Measurements from ENCODE around the gene LYSET. TPM values are rescaled to one million over a fixed set of nuclear protein-coding genes. Genes with fewer than 3 reads are reported as not detected.
"Not testable (repeated sequence)": the region's sequence is repeated elsewhere in the genome, so short reads cannot be mapped to it uniquely, and the experiment has no call there.

The LYSET gene
- total RNA-seq, 1 donor from 2014 or later: 9.4 TPM

DNA sequence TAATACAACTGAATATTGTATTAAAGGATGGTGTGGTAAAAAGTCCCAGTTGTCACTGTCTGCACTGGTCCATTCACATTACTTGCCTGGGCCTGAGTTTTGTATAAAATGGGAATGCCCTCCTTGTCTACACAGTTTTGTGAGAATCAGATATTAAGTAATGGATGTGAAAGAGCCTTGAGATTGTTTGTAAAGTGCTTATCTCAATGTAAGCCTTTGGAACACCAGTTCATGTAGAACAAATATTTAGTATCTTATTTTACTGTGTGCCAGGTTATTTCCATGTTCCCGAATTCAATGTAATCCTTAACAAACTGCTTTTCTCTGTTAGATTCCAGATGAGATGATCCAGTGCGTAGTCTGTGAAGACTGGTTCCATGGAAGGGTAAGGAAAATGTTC lies 29.5 kb downstream of the LYSET start:
- intact Hi-C loops (cut with micrococcal nuclease): no loop called here

DNA sequence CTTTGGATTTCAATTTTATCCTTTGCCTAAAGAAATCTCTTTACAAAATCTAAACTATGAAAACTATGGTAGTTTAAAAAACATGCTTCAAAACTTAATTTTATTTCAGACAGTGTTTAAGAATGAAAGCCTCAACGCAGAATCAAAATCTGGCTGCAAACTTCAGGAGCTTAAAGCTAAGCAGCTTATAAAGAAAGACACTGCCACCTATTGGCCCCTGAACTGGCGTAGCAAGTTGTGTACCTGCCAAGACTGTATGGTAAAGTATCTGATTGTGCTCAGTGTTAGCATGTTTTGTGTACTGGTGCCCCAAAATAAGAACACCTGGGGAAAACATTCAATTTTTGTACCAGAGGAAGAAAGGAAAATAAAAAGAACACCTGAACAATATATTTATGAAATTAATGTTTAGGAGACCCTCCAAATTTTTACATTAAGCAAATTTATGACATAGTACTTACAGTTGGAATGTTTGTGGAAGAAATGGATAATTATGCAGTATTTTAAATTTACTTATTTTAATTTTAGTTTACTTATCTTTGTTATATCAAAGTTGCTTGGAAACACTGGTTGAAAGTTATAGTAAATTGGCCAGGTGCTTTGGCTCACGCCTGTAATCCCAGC lies 34.1 kb downstream of the LYSET start:
- intact Hi-C loops (cut with micrococcal nuclease): loop anchor here (1.0 to 5.0 kb wide), 2 partner anchors 106 to 267 kb away; no protein-coding TSS in a partner anchor

DNA sequence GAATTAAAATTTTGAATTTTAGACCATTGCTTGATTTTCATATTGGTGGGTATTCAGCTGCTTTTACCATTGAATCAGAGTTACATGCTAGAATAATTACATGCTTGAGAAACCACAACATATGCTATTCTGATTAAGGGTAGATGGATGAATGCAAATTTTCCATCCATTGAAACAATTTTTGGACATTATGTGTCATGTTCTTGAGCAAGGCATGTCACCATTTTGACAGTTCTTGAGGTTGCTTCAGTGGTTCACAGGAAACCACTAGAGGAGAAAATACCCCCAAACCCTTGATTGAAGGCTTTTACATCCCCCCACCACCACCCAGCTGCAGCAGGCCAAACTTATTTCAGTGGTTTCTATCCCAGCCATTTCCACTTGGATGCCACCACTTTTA lies 35.4 kb downstream of the LYSET start:
- intact Hi-C loops (cut with micrococcal nuclease): no loop called here

DNA sequence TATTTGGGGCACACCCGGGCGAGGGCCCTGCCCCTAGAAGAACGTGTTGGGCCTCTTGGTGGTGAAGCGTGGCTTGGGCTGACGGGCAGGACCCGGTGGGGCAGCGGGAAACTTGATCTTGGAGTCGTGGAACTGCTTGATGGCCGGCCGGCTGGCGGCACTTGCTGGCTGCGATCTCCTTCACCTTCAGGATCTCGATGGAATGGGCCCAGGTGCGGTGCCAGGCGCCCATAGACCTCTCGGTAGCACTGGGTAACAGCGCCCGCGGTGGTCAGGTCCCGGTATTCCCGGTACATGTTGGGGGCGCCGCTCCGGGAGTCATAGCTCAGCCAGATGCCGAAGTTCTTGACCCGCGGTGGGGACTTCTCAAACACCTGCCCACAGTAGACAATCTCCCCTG lies 38.4 kb downstream of the LYSET start:
- intact Hi-C loops (cut with micrococcal nuclease): no loop called here

DNA sequence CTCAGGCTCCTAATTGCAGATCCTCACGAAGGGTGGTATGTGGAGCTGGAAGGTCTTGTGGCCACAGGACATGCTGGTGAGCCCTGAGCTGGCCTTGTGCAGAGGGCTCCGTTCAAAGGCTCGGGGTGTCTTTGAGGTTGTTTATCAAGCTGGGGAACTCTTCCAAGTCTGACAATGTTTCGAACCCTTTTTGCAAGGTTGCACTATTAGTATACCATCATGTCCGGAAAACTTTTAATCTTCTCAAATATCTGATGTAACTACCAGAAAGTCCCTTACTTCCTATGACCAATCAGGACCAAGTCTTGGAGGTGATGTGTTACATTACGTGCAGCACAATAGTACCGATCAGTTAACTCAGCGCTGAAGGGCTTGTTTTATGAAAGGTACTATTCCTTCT lies 43.4 kb downstream of the LYSET start:
- intact Hi-C loops (cut with micrococcal nuclease): no loop called here

DNA sequence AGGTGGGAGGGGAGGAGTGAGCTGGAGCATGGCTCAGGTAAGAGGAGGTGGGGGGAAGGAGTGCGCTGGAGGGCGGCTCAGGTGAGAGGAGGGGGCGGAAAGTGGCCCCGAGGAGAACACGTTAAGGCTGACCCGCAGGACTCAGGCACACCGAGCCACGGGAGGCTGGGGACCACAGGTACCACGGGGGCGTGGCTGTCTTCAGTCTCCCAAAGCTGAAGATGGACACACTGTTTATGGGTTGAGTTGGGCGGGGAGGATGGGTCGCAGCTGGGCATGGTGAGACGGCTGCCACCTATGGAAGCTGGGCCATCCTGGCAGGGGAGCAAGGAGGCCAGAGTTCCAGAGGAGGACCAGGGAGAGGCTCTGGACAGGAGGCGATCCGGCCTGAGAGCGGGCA lies 45.4 kb downstream of the LYSET start:
- intact Hi-C loops (cut with micrococcal nuclease): no loop called here

- intact Hi-C loops (cut with micrococcal nuclease): no loop called here
Observed at GRCh38 chr14:93231129-93231979, 46.2 kb downstream of the LYSET start.

DNA sequence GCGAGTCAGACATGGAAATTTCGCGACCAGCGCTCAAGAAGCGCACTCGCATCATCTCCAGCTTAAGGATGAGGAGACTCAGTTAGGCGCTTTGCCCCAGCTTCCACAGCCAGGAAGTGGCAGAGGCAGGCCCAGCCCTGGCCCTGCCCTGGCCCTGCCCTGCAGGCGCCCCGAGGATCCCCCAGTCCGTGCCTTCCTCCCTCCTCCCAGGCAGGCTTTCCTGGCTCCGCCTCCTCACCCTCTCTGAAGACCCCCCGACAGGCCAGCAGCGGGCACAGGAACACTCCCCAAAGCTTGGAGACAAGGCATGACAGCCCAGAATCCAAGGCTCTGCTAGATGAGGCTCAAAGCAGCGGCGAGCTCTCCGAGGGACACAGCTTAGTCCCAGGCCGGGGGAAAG lies 47.0 kb downstream of the LYSET start:
- intact Hi-C loops (cut with micrococcal nuclease): no loop called here

- intact Hi-C loops (cut with micrococcal nuclease): not testable (repeated sequence)
Observed at GRCh38 chr14:93233078-93233477, 48.0 kb downstream of the LYSET start.

GRCh38 chr14:93234798-93235197 lies 49.7 kb downstream of the LYSET start:
- intact Hi-C loops (cut with micrococcal nuclease): no loop called here

Other genes starting within 250 kb of the LYSET start
- gene ITPK1, start 69.4 kb upstream of the LYSET start, total RNA-seq: 80.6 and 84.1 TPM in 2 replicates
- 18.3 and 19.4 TPM in 2 replicates for gene MOAP1, start 420 bp upstream of the LYSET start, total RNA-seq
- gene GON7, start 21.7 kb downstream of the LYSET start, total RNA-seq: 14.9 and 16.2 TPM in 2 replicates
- gene UBR7, start 21.9 kb downstream of the LYSET start, total RNA-seq: 39.9 and 40.5 TPM in 2 replicates
- 21.1 and 21.9 TPM in 2 replicates for gene BTBD7, start 147.7 kb downstream of the LYSET start, total RNA-seq
- gene COX8C, start 161.9 kb downstream of the LYSET start, total RNA-seq: not detected in 2 replicates
- gene UNC79, start 245.6 kb downstream of the LYSET start, total RNA-seq: 0.02 TPM in 1 of 2 replicates, not detected in the other